ENCODE results near the gene PROCA1.
"Not testable (repeated sequence)": the region's sequence is repeated elsewhere in the genome, so short reads cannot be mapped to it uniquely, and the experiment has no call there.

DNA sequence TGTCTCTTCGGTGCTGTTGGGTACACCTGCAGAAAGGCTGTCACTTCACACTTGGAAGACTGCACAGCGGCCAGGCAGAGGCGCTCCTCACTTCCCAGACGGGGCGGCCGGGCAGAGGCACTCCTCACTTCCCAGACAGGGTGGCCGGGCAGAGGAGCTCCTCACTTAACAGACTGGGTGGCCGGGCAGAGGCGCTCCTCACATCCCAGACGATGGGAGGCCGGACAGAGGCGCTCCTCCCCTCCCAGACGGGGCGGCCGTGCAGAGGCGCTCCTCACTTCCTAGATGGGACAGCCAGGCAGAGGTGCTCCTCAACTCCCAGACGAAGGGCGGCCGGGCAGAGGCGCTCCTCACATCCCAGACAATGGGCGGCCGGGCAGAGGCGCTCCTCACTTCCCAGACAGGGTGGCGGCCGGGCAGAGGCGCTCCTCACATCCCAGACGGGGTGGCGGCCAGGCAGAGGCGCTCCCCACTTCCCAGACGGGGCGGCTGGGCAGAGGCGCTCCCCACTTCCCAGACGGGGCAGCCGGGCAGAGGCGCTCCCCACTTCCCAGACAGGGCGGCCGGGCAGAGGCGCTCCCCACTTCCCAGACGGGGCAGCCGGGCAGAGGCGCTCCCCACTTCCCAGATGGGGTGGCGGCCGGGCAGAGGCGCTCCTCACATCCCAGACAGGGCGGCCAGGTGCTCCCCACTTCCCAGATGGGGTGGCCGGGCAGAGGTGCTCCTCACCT lies 52.8 kb downstream of the PROCA1 start:
- TF ChIP-seq, protein P1, sequence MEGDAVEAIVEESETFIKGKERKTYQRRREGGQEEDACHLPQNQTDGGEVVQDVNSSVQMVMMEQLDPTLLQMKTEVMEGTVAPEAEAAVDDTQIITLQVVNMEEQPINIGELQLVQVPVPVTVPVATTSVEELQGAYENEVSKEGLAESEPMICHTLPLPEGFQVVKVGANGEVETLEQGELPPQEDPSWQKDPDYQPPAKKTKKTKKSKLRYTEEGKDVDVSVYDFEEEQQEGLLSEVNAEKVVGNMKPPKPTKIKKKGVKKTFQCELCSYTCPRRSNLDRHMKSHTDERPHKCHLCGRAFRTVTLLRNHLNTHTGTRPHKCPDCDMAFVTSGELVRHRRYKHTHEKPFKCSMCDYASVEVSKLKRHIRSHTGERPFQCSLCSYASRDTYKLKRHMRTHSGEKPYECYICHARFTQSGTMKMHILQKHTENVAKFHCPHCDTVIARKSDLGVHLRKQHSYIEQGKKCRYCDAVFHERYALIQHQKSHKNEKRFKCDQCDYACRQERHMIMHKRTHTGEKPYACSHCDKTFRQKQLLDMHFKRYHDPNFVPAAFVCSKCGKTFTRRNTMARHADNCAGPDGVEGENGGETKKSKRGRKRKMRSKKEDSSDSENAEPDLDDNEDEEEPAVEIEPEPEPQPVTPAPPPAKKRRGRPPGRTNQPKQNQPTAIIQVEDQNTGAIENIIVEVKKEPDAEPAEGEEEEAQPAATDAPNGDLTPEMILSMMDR (IDR thresholded peaks at IDR 0.05) = not testable (repeated sequence)
- TF ChIP-seq POLR2A (IDR thresholded peaks at IDR 0.05) = not testable (repeated sequence)

All from lower leg skin (tissue), 3 donors.